HG02852 (cell line): ENCODE results near the gene ARHGAP45.
"Not testable (repeated sequence)": the region's sequence is repeated elsewhere in the genome, so short reads cannot be mapped to it uniquely, and the experiment has no call there.

ENCODE experiments used
- ATAC-seq: cut with Tn5 transposase; IDR thresholded peaks from one replicate; pipeline ENCODE4 v1.9.1; 2021; ENCODE audit warnings: mild to moderate bottlenecking, moderate library complexity; ENCODE audit not compliant: unreplicated experiment

The ARHGAP45 gene, protein sequence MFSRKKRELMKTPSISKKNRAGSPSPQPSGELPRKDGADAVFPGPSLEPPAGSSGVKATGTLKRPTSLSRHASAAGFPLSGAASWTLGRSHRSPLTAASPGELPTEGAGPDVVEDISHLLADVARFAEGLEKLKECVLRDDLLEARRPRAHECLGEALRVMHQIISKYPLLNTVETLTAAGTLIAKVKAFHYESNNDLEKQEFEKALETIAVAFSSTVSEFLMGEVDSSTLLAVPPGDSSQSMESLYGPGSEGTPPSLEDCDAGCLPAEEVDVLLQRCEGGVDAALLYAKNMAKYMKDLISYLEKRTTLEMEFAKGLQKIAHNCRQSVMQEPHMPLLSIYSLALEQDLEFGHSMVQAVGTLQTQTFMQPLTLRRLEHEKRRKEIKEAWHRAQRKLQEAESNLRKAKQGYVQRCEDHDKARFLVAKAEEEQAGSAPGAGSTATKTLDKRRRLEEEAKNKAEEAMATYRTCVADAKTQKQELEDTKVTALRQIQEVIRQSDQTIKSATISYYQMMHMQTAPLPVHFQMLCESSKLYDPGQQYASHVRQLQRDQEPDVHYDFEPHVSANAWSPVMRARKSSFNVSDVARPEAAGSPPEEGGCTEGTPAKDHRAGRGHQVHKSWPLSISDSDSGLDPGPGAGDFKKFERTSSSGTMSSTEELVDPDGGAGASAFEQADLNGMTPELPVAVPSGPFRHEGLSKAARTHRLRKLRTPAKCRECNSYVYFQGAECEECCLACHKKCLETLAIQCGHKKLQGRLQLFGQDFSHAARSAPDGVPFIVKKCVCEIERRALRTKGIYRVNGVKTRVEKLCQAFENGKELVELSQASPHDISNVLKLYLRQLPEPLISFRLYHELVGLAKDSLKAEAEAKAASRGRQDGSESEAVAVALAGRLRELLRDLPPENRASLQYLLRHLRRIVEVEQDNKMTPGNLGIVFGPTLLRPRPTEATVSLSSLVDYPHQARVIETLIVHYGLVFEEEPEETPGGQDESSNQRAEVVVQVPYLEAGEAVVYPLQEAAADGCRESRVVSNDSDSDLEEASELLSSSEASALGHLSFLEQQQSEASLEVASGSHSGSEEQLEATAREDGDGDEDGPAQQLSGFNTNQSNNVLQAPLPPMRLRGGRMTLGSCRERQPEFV

DNA sequence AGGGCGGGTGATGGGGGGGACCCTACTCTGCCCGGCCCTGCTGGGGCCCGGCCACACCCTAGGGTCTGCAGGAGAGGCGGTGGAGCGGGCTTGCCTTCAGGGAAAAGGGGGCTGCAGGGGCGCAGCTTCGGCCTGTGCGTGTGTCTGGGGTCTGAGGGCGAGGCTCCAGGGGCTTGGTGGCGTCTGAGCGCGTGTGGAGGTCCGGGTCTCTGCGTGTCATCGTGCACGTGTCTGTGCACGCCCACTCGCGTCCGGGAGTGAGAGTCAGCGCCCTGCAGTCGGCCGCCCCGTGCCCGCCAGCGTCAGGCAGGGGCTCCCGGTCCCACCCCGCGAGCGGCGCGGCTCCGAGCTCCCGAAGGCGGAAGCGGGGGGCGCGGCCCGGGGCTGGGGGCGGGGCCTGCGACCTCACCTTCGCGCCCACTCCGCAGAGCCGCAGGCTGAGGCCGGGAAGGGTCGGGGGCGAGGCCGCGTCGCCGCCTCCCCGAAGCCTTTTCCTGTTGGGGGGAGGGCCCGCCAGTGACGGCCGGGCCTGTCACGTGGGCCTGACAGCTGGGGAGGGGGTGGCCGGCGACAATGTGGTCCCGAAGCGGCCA is at the start of gene ARHGAP45:
TSS of gene ARHGAP45 (plus strand) at position 420 of the 593 bp plus-strand sequence. CDS start 239 bp downstream, outside the sequence.
- ATAC-seq, result no peak

DNA sequence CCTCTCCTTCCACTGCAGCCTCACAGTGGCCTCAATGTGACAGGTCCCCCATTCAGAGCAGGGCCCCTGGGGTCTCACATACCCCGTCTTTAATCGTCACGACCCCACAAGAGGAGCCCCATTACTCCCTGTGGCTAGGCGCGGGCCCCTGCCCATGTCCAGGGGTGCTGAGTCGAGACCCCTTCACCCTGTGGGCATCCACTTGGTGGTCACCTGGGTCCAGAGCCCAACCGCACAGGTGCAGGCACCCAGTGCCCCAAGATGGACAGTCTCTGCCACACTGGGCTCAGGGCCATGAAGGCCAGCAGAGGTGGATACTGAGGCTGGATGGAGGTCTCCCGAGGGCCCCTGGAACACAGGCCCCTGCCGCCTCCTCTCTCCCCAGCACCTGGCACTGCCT is 49.1 kb upstream of the ARHGAP45 start:
- ATAC-seq, result no peak

DNA sequence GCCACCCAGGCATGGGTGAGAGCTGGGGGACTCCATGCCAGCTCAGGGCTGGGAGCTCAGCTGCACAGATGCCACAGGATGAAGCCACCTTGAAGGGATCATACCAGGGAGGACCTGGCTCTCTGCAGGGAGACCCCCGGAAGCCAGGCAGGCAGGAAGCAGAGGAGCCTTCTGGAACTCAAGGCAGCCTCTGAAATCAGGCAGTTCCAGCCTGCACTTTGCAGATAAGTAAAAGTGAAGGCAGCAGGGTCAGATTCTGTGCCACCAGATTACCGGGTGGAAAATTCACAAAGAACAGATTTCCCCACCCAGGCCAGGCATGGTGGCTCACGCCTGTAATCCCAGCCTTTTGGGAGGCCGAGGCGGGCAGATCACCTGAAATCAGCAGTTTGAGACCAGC is 48.6 kb upstream of the ARHGAP45 start:
- ATAC-seq, result no peak

DNA sequence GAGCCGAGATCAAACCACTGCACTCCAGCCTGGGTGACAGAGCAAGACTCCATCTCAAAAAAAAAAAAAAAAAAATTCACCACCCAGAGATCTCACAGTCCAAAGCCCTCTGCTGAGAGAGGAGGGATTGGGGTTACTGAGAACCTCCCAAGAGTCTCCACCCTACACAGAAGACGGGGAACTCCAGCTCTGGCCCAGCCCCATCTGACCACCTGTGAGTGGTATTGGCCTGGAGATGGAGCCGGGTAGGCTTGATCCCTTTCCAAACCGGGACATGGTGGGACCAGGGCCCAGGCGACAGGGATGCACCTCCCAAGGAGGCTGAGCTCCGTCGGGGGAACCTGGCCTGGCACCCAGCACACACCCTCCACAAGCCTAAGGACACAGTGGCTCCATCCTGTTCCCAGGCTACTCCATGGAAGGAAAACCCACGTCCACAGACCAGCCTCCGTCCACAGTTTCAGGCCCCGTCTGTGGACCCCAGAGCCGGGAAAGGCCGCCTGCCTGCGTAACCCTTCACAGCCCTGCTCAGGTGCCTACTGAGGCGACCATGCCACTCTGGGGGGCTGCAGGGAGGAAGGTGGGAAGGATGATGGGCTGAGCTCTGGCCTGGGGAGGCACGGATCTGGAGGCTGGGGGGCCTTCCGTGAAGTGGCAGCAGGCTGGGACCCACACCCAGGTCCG is 47.9 kb upstream of the ARHGAP45 start:
- no peak for ATAC-seq

DNA sequence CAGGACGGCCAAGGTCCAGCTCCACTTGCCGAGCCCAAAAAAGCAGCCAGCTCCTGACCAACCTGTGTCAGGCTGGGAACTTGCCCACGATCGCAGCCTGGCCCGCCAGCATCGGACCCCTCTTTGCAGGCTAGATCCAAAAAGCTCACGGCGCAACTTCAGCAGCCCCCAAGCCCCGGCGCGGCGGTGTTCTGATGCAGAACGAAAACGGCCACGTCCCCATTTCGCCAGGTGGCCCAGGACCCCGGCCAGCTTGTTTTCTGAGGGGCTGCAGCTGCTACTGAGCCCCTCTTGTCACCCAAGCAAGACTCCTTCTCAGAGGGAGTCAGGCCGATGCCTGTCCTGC is 47.4 kb upstream of the ARHGAP45 start:
- ATAC-seq, result no peak

DNA sequence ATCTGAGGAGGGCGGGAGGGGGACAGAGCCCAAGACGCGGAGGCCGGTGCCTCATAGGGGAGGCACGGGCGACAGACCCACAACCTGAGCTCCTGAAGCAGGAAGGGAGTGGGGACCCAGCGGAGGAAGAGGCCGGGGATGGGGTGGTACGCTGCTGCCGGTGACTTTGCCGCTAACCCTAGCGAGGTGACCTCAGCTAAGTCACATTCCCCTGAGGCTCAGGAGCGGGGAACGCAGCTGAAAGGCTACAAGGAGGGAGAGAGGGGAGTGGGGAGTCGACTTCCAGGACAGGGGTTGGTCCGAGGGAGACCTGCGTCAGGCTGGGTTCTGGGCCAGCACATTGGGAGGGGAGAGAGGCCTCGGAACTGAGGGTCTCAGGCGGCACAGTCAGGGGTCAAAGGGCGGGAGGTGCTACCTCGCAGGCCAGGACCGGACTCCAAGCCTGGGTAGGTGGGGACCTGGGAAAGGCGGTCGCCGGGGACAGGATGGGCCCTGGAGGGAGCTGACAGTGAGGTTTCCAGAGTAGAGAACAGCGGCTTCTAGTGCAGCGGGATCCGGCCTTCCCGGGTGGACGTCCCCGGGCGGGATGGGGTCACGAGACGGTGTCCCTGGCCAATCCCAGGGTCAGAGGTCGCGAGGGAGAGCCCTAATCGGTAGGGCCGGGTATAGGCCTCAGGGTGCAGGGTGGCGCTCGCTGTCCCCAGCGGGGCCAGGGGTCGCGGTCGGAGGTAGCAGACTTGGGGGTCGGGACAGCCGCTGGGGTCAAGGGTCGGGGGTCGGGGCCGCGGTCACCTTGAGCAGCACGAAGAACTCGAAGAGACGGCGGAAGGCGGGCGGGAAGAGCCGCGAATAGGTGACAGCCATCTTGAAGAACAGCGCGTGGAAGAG is 46.7 kb upstream of the ARHGAP45 start:
- ATAC-seq, result no peak

DNA sequence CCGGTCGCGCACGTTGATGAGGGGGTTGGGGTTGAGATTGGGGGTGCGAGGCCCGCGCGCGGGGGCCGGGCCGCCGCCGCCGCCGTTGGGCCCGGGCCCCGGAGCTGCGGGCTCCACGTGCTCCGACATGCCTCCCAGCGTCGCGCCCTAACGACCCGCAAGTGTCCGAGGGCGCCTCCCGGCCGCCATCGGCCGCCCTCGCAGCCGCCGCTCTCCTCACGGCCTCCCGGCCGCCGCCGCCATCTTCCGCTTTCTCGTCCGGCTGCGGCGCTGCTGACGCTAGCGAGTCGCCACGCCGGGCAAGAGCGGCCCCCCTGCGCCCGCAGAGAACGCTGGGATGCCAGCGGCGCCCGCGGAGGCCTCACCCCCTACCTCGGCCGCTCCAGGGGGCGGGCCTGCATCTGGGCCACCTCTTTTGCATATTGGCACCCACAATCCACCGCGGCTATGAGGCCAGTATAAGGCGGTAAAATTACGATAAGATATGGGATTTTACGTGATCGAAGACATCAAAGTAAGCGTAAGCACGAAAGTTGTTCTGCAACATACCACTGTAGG is 46.0 kb upstream of the ARHGAP45 start, which contains the start of gene TMEM259:
TSS of gene TMEM259 (minus strand) at position 256 of the 558 bp plus-strand sequence. CDS start at position 129, 127 bp downstream.
- peak; percentile 76 for ATAC-seq

DNA sequence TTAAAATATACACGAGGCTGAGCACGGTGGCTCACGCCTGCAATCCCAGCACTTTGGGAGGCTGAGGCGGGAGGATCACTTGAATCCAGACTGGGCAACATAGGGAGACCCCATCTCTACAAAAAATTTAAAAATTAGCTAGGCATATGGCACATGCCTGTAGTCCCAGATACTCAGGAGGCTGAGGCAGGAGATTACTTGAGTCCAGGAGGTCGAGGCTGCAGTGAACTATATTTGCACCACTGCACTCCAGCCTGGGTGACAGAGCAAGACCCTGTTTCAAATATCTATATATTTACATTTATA is 43.1 kb upstream of the ARHGAP45 start:
- ATAC-seq, result not testable (repeated sequence)

DNA sequence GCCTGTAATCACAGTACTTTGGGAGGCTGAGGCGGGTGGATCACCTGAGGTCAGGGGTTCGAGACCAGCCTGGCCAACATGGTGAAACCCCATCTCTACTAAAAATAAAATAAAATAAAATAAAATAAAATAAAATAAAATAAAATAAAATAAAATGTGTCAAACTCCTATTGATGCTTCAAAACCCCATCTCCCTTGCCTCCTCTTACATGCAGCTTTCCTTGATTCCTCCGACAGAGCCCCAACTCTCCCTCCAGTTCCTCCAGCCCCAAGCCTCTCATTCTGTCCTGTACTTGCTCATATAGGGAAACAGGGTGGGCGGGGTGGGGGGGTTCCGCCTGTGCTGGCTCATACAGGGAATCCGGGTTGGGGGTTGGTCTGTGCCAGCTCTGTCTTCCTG is 41.9 kb upstream of the ARHGAP45 start:
- ATAC-seq, result not testable (repeated sequence)

DNA sequence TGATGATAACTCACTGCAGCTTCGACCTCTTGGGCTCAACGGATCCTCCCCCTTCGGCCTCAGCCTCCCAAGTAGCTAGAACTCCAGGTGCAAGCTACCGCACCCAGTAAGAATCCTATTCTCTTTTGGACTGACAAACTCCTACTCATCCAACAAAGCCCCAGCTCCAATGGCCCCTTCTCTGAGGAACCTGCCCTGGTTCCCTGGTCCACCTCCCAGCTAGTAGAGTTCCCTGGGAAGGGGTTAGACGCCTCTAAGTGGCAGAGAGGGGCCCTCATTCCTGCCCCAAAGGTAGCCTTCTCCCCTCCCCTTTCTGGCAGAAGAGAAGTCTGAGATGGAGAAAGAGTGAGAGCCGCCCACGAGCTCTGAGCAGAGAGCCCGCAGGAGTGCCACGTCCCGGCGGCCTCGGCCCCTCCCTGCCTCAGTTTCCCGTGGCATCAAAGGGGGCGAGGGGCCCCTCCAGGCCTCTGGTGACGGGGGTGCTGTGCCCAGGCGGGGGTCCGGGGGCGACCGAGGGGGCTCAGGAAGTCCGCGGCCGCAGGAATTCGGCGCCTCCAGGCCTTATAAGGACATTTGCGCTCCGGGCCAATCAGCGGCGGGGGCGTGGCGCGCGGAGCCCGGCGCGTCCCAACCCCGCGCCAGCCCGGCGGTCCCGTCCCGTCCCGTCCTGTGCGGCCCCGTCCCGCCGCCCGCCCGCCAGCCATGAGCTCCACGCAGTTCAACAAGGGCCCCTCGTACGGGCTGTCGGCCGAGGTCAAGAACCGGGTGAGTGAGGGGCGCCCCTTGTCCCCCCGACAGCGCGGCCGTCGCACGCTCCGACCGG is 40.8 kb upstream of the ARHGAP45 start, which contains the start of gene CNN2:
TSS of gene CNN2 (plus strand) at position 649 of the 823 bp plus-strand sequence. CDS start at position 703, 54 bp downstream.
- peak; percentile 50 for ATAC-seq

DNA sequence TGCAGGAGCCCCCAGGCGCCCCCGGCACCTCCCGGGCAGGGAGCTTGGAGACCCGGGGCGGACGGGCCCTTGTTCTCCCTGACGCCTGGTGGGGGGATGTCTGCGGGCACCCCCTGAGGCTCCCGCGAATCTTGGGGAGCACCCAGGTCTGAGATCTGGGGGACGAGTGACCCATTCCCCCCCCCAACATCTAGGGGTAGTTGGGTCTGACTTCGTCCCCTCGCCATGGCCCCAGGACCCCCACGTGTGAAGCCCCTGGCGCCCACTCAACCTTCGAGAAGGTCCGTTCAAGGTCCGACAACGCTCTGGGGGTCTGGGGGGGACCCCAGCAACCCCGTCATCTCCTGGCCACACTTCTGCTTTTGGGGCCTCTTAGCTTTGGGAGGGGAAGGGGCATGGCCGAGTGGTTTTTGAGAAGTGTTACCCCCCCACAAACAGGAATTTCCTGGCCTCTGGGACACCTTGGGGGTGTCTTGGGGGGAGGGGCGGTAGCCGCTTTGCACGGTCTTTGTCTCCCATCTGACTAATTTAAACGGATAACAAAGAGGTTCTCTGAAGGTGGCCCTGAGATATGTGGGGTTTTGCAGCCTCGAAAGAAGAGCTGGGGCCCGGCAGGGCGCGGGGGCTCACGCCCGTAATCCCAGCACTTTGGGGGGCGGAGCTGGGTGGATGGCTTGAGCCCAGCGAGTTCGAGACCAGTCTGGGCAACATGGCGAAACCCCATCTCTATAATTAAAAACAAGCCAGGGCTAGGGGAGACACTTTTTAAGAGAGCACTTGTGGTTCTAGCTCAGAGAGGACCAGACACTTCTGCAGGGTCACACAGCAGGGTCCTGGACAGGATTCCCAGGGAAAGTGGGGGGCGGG is 40.0 kb upstream of the ARHGAP45 start:
- ATAC-seq, result peak; percentile 8

DNA sequence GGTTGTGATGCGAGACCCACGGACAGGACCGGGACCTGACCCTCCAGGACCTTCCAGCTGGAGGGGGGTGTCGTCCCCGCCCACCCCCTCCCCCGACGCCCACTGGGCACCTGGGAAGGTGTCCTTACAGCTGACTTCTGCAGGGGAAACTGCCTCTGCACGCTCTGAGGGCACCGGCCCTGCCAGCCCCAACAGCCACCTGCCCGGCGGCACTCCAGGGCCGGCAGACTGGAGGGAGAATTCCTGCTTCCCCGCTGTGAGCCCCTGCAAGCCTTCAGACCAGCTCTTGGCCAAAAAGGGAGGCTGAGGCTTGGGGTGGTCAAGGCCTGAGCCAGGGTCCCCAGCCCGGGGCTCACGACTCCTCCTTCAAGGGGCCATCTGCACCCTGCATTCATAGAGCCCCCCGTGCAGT is 39.3 kb upstream of the ARHGAP45 start:
- no peak for ATAC-seq

DNA sequence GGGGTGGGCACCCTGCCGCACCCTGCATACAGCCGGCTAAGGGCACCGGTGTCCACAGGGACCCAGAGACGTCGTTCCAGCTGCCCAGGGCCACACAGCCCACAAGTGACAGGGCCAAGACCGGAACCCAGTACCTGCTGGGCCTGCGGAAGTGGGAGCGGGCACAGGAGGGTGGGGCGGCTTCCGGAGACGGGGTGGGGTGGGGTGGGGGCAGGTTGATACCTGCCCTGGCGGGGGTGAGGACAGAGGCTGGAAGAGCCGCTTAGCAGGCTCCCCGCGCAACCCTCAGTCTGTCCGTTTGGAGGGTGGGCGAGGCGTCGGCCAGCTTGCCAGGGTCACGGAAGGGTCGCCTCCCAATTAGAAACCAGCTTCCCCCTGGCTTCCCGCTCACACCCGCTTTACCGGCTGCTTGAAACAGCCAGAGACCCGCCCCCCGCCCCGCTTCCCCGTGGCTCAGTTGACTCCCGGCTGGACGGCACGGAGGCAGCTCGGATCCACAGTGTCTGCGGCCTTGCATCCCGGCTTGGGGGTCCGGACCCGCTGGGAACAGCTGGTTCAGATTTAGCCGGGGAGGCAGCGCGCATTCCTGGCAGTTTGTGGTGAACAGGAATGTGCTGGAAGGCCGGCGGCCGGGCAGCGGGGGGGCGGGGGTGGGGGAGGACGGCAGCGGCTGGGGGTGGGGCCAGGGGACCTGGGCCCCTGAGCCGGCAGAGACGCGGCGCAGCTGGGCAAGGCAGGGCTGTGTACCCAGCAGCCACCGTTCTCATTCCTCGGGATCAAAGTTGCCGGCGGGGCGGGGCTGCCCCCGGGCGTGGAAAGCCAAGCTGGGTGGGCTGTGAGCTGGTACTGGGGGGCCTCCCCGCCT is 38.7 kb upstream of the ARHGAP45 start:
- no peak for ATAC-seq

DNA sequence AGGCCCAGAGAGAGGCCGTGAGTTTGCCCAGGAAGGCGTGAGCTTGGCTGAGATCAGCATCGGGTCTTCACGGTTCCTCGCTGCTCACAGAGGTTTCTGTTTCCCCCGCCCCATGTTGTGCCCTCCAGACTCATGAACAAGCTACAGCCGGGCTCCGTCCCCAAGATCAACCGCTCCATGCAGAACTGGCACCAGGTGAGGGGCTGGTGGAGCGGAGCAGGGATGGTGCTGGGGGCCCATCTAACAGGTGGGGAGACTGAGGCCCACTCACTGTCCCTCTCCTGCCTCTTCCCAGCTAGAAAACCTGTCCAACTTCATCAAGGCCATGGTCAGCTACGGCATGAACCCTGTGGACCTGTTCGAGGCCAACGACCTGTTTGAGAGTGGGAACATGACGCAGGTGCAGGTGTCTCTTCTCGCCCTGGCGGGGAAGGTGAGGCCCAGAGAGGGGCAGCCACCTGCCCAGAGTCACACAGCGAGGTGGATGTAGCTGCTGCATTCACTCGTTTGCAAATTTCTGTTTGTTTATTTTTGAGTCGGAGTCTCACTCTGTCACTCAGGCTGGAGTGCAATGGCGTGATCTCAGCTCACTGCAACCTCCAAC is 34.6 kb upstream of the ARHGAP45 start:
- ATAC-seq, result no peak

DNA sequence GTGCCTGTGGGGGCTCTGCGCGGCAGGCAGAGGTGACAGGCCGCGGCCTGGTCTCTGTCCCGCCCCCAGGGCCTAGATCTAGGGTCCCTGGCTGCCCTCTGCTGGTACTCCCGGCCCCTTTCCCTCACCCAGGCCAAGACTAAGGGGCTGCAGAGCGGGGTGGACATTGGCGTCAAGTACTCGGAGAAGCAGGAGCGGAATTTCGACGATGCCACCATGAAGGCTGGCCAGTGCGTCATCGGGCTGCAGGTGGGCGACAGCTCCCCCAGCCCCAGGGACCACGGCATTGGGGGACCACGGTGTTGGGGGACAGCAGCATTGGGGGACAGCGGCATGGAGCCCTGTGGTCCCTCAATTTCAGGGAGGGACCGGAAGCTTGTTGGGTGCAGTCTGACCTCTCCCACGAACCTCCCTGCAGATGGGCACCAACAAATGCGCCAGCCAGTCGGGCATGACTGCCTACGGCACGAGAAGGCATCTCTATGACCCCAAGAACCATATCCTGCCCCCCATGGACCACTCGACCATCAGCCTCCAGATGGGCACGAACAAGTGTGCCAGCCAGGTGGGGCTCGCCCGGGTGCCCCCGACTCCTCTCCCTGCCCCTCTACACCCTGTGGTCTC is 30.9 kb upstream of the ARHGAP45 start:
- no peak for ATAC-seq
